A673 (cell line): ENCODE measurements around the gene PLLP.

Experiments
- CTCF ChIP-seq: fragments of 300-800, 200-600 bp; sonication (generic); conservative IDR thresholded peaks from 2 replicates; pipeline ENCODE4 v1.5.1; 2017; ENCODE audit warnings: low read depth, mild to moderate bottlenecking, antibody characterized with exemption, low read length, moderate library complexity, mixed read lengths
- EZH2 ChIP-seq: fragments of 200-600 bp; sonication (generic); IDR thresholded peaks from 2 replicates; pipeline ENCODE4 v1.6.1; 2017; ENCODE audit warnings: borderline replicate concordance, low read depth, mild to moderate bottlenecking, mixed read lengths, antibody characterized with exemption, low read length; ENCODE audit not compliant: poor library complexity, severe bottlenecking

- TF ChIP-seq CTCF (no peak), EZH2 (no peak)
Observed at GRCh38 chr16:57242650-57243049, 41.8 kb downstream of the PLLP start.
